Chondrocyte (in vitro differentiated cells): ENCODE data around the gene TP53I11. TPM values are rescaled to one million over a fixed set of nuclear protein-coding genes. Genes with fewer than 3 reads are reported as not detected.
A peak's percentile ranks its signal among the peaks of the same experiment; 100 is the strongest.

ENCODE experiments used
- DNase-seq: peaks from one replicate; pipeline ENCODE4 v3.0.0; 2021; ENCODE audit warnings: mixed read lengths, low spot score
- H3K27ac Mint-ChIP-seq: one replicate; pipeline ENCODE4 v1.8.0; 2021; ENCODE audit warnings: mild to moderate bottlenecking, moderate library complexity, mixed read lengths; ENCODE audit not compliant: unreplicated experiment
- H3K27me3 Mint-ChIP-seq: 2 replicates; pipeline ENCODE4 v1.8.0; 2021; ENCODE audit warnings: low read depth, mixed read lengths
- H3K36me3 Mint-ChIP-seq: 2 replicates; pipeline ENCODE4 v1.8.0; 2021; ENCODE audit warnings: low read depth, mixed read lengths
- H3K4me1 Mint-ChIP-seq: 2 replicates; pipeline ENCODE4 v1.8.0; 2021; ENCODE audit warnings: low read depth, mild to moderate bottlenecking, mixed read lengths
- H3K4me3 Mint-ChIP-seq: one replicate; pipeline ENCODE4 v1.8.0; 2021; ENCODE audit warnings: mild to moderate bottlenecking, moderate library complexity, mixed read lengths; ENCODE audit not compliant: unreplicated experiment
- H3K9me3 Mint-ChIP-seq: 2 replicates; pipeline ENCODE4 v1.8.0; 2021; ENCODE audit warnings: low read depth, mixed read lengths
- CTCF ChIP-seq: fragments of 200-600 bp; sonication (generic); IDR thresholded peaks from 2 replicates; pipeline ENCODE4 v1.5.0; 2021; ENCODE audit warnings: antibody characterized with exemption, mild to moderate bottlenecking, moderate library complexity
- total RNA-seq: library from RNA; stranded (reverse); gene quantifications from 3 replicates; pipeline ENCODE4 v1.2.1, GENCODE V29; 2021

The TP53I11 gene
- total RNA-seq, 1 donor from 2014 or later, result 97.5 TPM

- no peaks in the 10 kb centered on the region for H3K36me3 Mint-ChIP-seq
- no peak for TF ChIP-seq CTCF
- no peak overlapping the region for H3K4me3 Mint-ChIP-seq
- no peak for DNase-seq
- H3K9me3 Mint-ChIP-seq, result peaks cover 4% of the 10 kb centered on the region
- no peaks in the 10 kb centered on the region for H3K4me1 Mint-ChIP-seq
- peaks cover 16% of the 10 kb centered on the region for H3K27me3 Mint-ChIP-seq
- H3K27ac Mint-ChIP-seq, result no peak overlapping the region
Observed at GRCh38 chr11:44901786-44902185, 48.9 kb downstream of the TP53I11 start.

GRCh38 chr11:44901120-44901633, 49.5 kb downstream of the TP53I11 start:
- TF ChIP-seq CTCF, result no peak
- Mint-ChIP-seq H3K4me1 (no peaks in the 10 kb centered on the region), H3K27me3 (peaks cover 17% of the 10 kb centered on the region), H3K27ac (no peak overlapping the region), H3K4me3 (no peak overlapping the region), H3K9me3 (peaks cover 4% of the 10 kb centered on the region), H3K36me3 (no peaks in the 10 kb centered on the region)
- DNase-seq, result no peak

- peaks cover 4% of the 10 kb centered on the region for H3K9me3 Mint-ChIP-seq
- no peaks in the 10 kb centered on the region for H3K36me3 Mint-ChIP-seq
- no peak for DNase-seq
- peaks cover 22% of the 10 kb centered on the region for H3K27me3 Mint-ChIP-seq
- H3K4me3 Mint-ChIP-seq, result no peak overlapping the region
- no peaks in the 10 kb centered on the region for H3K4me1 Mint-ChIP-seq
- no peak overlapping the region for H3K27ac Mint-ChIP-seq
- TF ChIP-seq CTCF, result no peak
Observed at GRCh38 chr11:44899959-44900358, 50.7 kb downstream of the TP53I11 start.

- peaks cover under 1% of the 10 kb centered on the region for H3K9me3 Mint-ChIP-seq
- H3K27me3 Mint-ChIP-seq, result peaks cover 19% of the 10 kb centered on the region
- no peaks in the 10 kb centered on the region for H3K36me3 Mint-ChIP-seq
- no peak overlapping the region for H3K27ac Mint-ChIP-seq
- no peak overlapping the region for H3K4me3 Mint-ChIP-seq
- DNase-seq, result no peak
- TF ChIP-seq CTCF, result peak; percentile 97
- peaks cover 9% of the 10 kb centered on the region for H3K4me1 Mint-ChIP-seq
Observed at GRCh38 chr11:44893846-44894617, 56.7 kb downstream of the TP53I11 start.

DNA sequence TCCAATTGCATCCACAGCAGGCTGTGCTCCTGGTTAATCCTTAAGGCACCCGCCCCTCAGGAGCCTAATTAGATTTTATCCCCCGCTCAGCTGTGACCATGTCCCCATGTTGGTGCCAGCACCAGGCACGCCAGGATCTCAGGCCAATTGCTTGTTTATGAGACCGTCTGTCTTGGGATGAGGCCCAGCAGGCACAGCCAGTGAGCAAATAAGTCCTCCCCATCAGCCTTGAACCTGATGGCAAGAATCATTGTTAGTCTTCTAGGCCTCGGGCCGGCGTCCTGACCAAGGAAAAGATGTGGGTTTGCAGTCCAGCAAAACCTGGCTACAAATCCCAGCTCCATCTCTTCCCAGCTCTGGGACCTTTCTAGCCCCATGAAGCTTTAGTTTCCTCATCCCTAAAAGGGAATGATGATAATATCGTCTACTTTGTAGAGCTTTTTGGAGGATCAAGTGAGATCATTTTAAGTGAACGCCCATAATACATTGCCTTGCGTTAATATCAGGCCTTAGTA, 57.3 kb downstream of the TP53I11 start:
- TF ChIP-seq CTCF, result no peak
- Mint-ChIP-seq H3K27ac (no peak overlapping the region), H3K36me3 (no peaks in the 10 kb centered on the region), H3K4me3 (no peak overlapping the region), H3K9me3 (no peaks in the 10 kb centered on the region), H3K4me1 (peaks cover 12% of the 10 kb centered on the region), H3K27me3 (peaks cover 19% of the 10 kb centered on the region)
- no peak for DNase-seq
